ENCODE measurements around the gene PPA1. TPM values are rescaled to one million over a fixed set of nuclear protein-coding genes. Genes with fewer than 3 reads are reported as not detected.
A peak's percentile ranks its signal among the peaks of the same experiment; 100 is the strongest.

Gene PPA1
- total and polyA plus RNA-seq, 8 donors = 18.1 to 217 (median 125) TPM

- Histone ChIP-seq H3K9me3 (peaks cover 0 to 7% (median 3%) of the 10 kb centered on the region in 4 donors), H3K27ac (no peak overlapping the region), H3K4me1 (peaks cover 0 to 13% (median 11%) of the 10 kb centered on the region in 4 donors), H3K36me3 (no peaks in the 10 kb centered on the region), H3K4me3 (no peak overlapping the region), H3K27me3 (no peaks in the 10 kb centered on the region)
- intact Hi-C loops (cut with DNase I; ENCODE audit: low total_unique reads) = no loop called here
- 77 to 82% (median 81%) methylated on average over 2 of the region's 2 CpGs for WGBS, 5 donors
- no peak for DNase-seq
- TF ChIP-seq CTCF (IDR thresholded peaks at IDR 0.05) = no peak
- TF ChIP-seq POLR2A (IDR thresholded peaks at IDR 0.05) = no peak
- TF ChIP-seq POLR2AphosphoS5 (IDR thresholded peaks at IDR 0.05) = no peak
- no peak for TF ChIP-seq EP300 (IDR thresholded peaks at IDR 0.05)
Observed at GRCh38 chr10:70270952-70271351, 37.7 kb upstream of the PPA1 start.

GRCh38 chr10:70269741-70270140 lies 36.5 kb upstream of the PPA1 start:
- Histone ChIP-seq H3K27ac (no peak overlapping the region), H3K4me1 (peaks cover 0 to 13% (median 11%) of the 10 kb centered on the region in 4 donors), H3K9me3 (no peaks in the 10 kb centered on the region), H3K4me3 (no peak overlapping the region), H3K27me3 (no peaks in the 10 kb centered on the region), H3K36me3 (no peaks in the 10 kb centered on the region)
- DNase-seq = no peak
- TF ChIP-seq POLR2A (IDR thresholded peaks at IDR 0.05) (no peak), CTCF (IDR thresholded peaks at IDR 0.05) (no peak), EP300 (IDR thresholded peaks at IDR 0.05) (no peak), POLR2AphosphoS5 (IDR thresholded peaks at IDR 0.05) (no peak)
- intact Hi-C loops (cut with DNase I; ENCODE audit: low total_unique reads) = no loop called here
- 93 to 98% (median 95%) methylated on average over 3 of the region's 3 CpGs for WGBS, 5 donors

GRCh38 chr10:70268376-70268775 lies 35.1 kb upstream of the PPA1 start:
- Histone ChIP-seq H3K36me3 (no peaks in the 10 kb centered on the region), H3K27ac (no peak overlapping the region), H3K27me3 (no peaks in the 10 kb centered on the region), H3K4me3 (no peak overlapping the region), H3K4me1 (peaks cover 0 to 12% (median 10%) of the 10 kb centered on the region in 4 donors), H3K9me3 (no peaks in the 10 kb centered on the region)
- DNase-seq = no peak
- intact Hi-C loops (cut with DNase I; ENCODE audit: low total_unique reads) = no loop called here
- 85 to 90% (median 88%) methylated on average over 4 of the region's 4 CpGs for WGBS, 5 donors
- TF ChIP-seq EP300 (IDR thresholded peaks at IDR 0.05) (no peak), CTCF (IDR thresholded peaks at IDR 0.05) (no peak), POLR2A (IDR thresholded peaks at IDR 0.05) (no peak), POLR2AphosphoS5 (IDR thresholded peaks at IDR 0.05) (no peak)

GRCh38 chr10:70267161-70267933 lies 34.1 kb upstream of the PPA1 start:
- H3K27me3 ChIP-seq = no peaks in the 10 kb centered on the region
- intact Hi-C loops (cut with DNase I; ENCODE audit: low total_unique reads) = no loop called here
- H3K9me3 ChIP-seq = peaks cover 0 to 4% (median 0%) of the 10 kb centered on the region in 4 donors
- no peak overlapping the region for H3K4me3 ChIP-seq
- WGBS, 5 donors = 57 to 67% (median 64%) methylated on average over 9 of the region's 9 CpGs
- peaks cover 0 to 2% (median under 1%) of the 10 kb centered on the region in 4 donors for H3K4me1 ChIP-seq
- H3K27ac ChIP-seq = peak overlapping the region in 1 of 5 donors; percentile 52
- no peaks in the 10 kb centered on the region for H3K36me3 ChIP-seq
- peak in 1 of 3 donors; percentile 64 for TF ChIP-seq POLR2AphosphoS5 (IDR thresholded peaks at IDR 0.05)
- TF ChIP-seq CTCF (IDR thresholded peaks at IDR 0.05) = no peak
- no peak for DNase-seq

Measured in stomach (tissue), 9 donors.